GM12878 (cell line): ENCODE data around the gene SPSB2. TPM values are rescaled to one million over a fixed set of nuclear protein-coding genes. Genes with fewer than 3 reads are reported as not detected.

ENCODE experiments used
- ATAC-seq: fragments of 200-7000 bp; cut with Tn5 transposase; 3 replicates; pipeline ENCODE4 v1.9.1; 2020; ENCODE audit warnings: mild to moderate bottlenecking, moderate library complexity
- BruUV-seq: library from RNA; stranded (reverse); fragments of 400-500 nt; replicated peaks from 2 replicates; lab custom pipeline; 2021; lab: Mats Ljungman, UMichigan
- CTCF ChIA-PET: fragments of 300-600 bp; sonication (Branson Sonifier 250); formaldehyde crosslinking; extraction: SDS; loops from one replicate; lab custom pipeline; 2021; ENCODE audit warnings: inconsistent platforms; lab: Yijun Ruan, JAX
- POLR2A ChIA-PET: fragments of 350-600 bp; formaldehyde crosslinking; extraction: SDS; loops from one replicate; lab custom pipeline; 2021; ENCODE audit warnings: inconsistent platforms; lab: Charles Lee
- RAD21 ChIA-PET: fragments of 300-600 bp; sonication (Branson Sonifier 250); formaldehyde crosslinking; loops from one replicate; lab custom pipeline; 2023; ENCODE audit warnings: antibody characterized with exemption; ENCODE audit not compliant: unreplicated experiment; lab: Charles Lee
- SMC1A ChIA-PET: fragments of 300-600 bp; sonication (Branson Sonifier 250); formaldehyde crosslinking; loops from one replicate; lab custom pipeline; 2023; ENCODE audit not compliant: unreplicated experiment, uncharacterized antibody; lab: Charles Lee
- DNase-seq: peaks from one replicate; pipeline ENCODE4 v3.0.0-alpha.2; 2011; ENCODE audit warnings: low read depth, low spot score
- FAIRE-seq: peaks from 3 replicates; lab custom pipeline; 2011; peaks lifted over from hg19 to GRCh38; lab: Jason Lieb, UNC
- H2AFZ ChIP-seq: 2 replicates; pipeline ENCODE4 v1.6.0; 2011; ENCODE audit warnings: low read depth, low read length, control low read depth; ENCODE audit not compliant: control insufficient read depth
- H3K27ac ChIP-seq: 2 replicates; pipeline ENCODE4 v1.5.1; 2011; ENCODE audit warnings: control low read depth; ENCODE audit not compliant: control insufficient read depth, insufficient read depth
- H3K27me3 ChIP-seq, 2 experiments: replicated peaks in 1 of 2; 2 replicates each; pipeline versions ENCODE4 v1.6.0 to v1.6.1; 2011; ENCODE audit warnings: low read length in 1 of 2; ENCODE audit not compliant: control insufficient read depth in 2 of 2, insufficient read depth in 2 of 2
- H3K36me3 ChIP-seq, 2 experiments: 2 replicates each; pipeline ENCODE4 v1.5.1; 2011; ENCODE audit warnings: low read length in 1 of 2; ENCODE audit not compliant: control insufficient read depth in 2 of 2, insufficient read depth in 2 of 2
- H3K4me1 ChIP-seq: 2 replicates; pipeline ENCODE4 v1.6.1; 2011; ENCODE audit warnings: mild to moderate bottlenecking, low read length, moderate library complexity, mixed read lengths; ENCODE audit not compliant: control insufficient read depth, insufficient read depth
- H3K4me2 ChIP-seq: 2 replicates; pipeline ENCODE4 v1.6.0; 2011; ENCODE audit warnings: control low read depth; ENCODE audit not compliant: control insufficient read depth, insufficient read depth
- H3K4me3 ChIP-seq: fragments of 200-600 bp; sonication (generic); 2 replicates; pipeline ENCODE4 v1.5.1; 2016
- H3K79me2 ChIP-seq: 2 replicates; pipeline ENCODE4 v1.6.0; 2011; ENCODE audit warnings: low read length; ENCODE audit not compliant: control insufficient read depth, insufficient read depth
- H3K9ac ChIP-seq: 2 replicates; pipeline ENCODE4 v1.8.0; 2011; ENCODE audit warnings: low read length, control low read depth, mixed read lengths; ENCODE audit not compliant: control insufficient read depth, insufficient read depth
- H3K9me3 ChIP-seq: replicated peaks from 3 replicates; pipeline ENCODE4 v1.5.1; 2011; ENCODE audit warnings: mild to moderate bottlenecking, low read length; ENCODE audit not compliant: control insufficient read depth, insufficient read depth
- H4K20me1 ChIP-seq: 2 replicates; pipeline ENCODE4 v1.6.0; 2011; ENCODE audit not compliant: control insufficient read depth, insufficient read depth
- GATAD2B ChIP-seq: fragments of 450-650 bp; conservative IDR thresholded peaks from 2 replicates; pipeline ENCODE4 v1.6.1; 2017; ENCODE audit warnings: low read depth, mild to moderate bottlenecking, moderate library complexity
- MXI1 ChIP-seq: fragments of 150-350 bp; IDR thresholded peaks from 2 replicates; pipeline ENCODE4 v1.6.1; 2011; ENCODE audit warnings: low read depth, mild to moderate bottlenecking, inconsistent platforms, low read length, improper control_type of control experiment
- SRF ChIP-seq, 2 experiments: IDR thresholded peaks; 2 replicates each; pipeline ENCODE4 v1.6.1; 2011; ENCODE audit warnings: low read depth in 2 of 2, low read length in 2 of 2, mild to moderate bottlenecking in 1 of 2, moderate library complexity in 1 of 2
- TCF12 ChIP-seq: IDR thresholded peaks from 2 replicates; pipeline ENCODE4 v1.6.1; 2011; ENCODE audit warnings: low read depth, mild to moderate bottlenecking, low read length
- ZNF217 ChIP-seq: fragments of 450-650 bp; IDR thresholded peaks from 2 replicates; pipeline ENCODE4 v1.6.1; 2017; ENCODE audit warnings: antibody characterized with exemption, mild to moderate bottlenecking
- WGBS: methylation state at CpG from one replicate; pipeline ENCODE4 v1.1.6; 2016; ENCODE audit warnings: low lambda C conversion rate; ENCODE audit not compliant: insufficient replicate concordance, insufficient coverage; ENCODE audit errors: missing lambda C conversion rate; 5-methylcytosine and 5-hydroxymethylcytosine counted together
- in situ Hi-C: fragments of 300-500 bp; cut with MboI; formaldehyde crosslinking; loops from 9 replicates; pipeline ENCODE4 v1.14.3; 2018; ENCODE audit warnings: mixed read lengths
- intact Hi-C: fragments of 100-400 bp; cut with micrococcal nuclease; formaldehyde crosslinking; loops from one replicate; pipeline ENCODE4 v1.14.2; 2022; ENCODE audit not compliant: unreplicated experiment
- polyA plus RNA-seq, 11 experiments: library from polyadenylated mRNA; depleted of rRNA in 4 of 11; unstranded in 6 of 11; stranded (reverse) in 5 of 11; fragments of >200 nt; fragmentation: Nextera tagmentation in 4 of 11; fragmentation: Illumina TruSeq in 1 of 11; extraction: Ambion mirVana in 4 of 11; extraction: Trizol in 1 of 11; gene quantifications; 1 replicate in 1 of 11; 2 replicates in 10 of 11; pipeline versions ENCODE4 v1.2.1 to v1.2.3, GENCODE V29; 2011 to 2016; ENCODE audit warnings: inconsistent platforms in 2 of 11, missing spikeins in 2 of 11, low read depth in 1 of 11
- total RNA-seq, 4 experiments: library from RNA; depleted of rRNA in 3 of 4; stranded (reverse); fragments of >200 nt in 3 of 4; fragmentation: Illumina TruSeq in 1 of 4; extraction: Trizol in 1 of 4; gene quantifications; 2 replicates each; pipeline versions ENCODE4 v1.2.1 to v1.2.3, GENCODE V29; 2013 to 2021
- TF ChIP-seq, protein P1 (sequence below): fragments of 450-650 bp; IDR thresholded peaks from 2 replicates; pipeline ENCODE4 v1.6.1; 2017; ENCODE audit warnings: mild to moderate bottlenecking, low read depth, inconsistent platforms; ENCODE audit not compliant: poor library complexity, severe bottlenecking
- TF ChIP-seq, protein P2 (sequence below): fragments of 150-350 bp; IDR thresholded peaks from 2 replicates; pipeline ENCODE4 v1.6.1; 2016; ENCODE audit warnings: low read depth, low read length

SPSB2 gene
- total and polyA plus RNA-seq, 10 of the 15 experiments (the other 5 are each of a cell fraction or from before 2014, with no cell fraction given) = 0.08 to 5.6 (median 2.7) TPM

DNA sequence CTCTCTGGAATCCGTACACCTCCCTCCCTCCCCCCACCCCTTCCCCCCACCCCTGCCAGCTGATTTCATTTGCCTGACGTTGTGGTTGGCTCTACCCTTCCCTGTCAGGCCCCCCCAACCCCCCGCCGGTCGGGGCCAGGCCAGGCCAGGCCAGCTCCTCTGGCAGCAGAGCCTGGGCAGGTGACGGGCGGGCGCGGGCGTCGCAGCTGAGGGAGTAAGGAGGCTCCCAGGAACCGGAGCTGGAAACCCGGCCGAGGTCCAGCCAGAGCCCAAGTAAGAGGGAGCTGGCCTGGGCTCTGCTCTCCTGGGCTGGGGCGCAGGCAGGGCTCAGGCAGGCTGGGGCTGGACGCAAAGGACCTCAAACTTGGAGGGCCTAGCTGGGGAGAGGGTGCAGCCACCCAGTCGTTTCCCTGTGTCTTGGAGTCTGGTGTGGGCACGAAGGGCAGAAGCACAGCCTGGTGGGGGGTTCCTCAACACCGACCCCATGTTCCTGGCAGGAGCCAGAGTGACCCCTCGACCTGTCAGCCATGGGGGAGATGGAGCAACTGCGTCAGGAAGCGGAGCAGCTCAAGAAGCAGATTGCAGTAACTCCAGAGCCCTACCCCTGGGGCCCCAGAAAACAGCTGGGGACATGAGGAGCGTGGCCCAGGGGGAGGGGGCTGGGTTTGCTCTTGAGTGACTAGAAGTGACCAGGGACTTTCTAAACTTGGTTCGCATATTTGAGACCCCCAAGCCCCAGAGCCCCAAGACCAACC lies 32.2 kb downstream of the SPSB2 start, which contains the start of gene GNB3:
GNB3 (plus strand) TSS at position 165 of the 755 bp plus-strand sequence; CDS start at position 528, 363 bp downstream.
- SMC1A ChIA-PET = interaction anchor here (1.0 to 5.1 kb wide), 4 partner anchors 10 to 88 kb away, joined by 3 to 22 read pairs (median 4); partner anchors contain the start of genes CDCA3, MLF2 and USP5
- no peak within 1 kb of the TSS; the same call in 1 of the 2 replicates for H3K27ac ChIP-seq
- H4K20me1 ChIP-seq = no peaks in the 10 kb centered on the region
- peak within 1 kb of the TSS; percentile 34; the same call in 1 of the 2 replicates for H3K9ac ChIP-seq
- TF ChIP-seq TCF12 = no peak
- no peak for TF ChIP-seq SRF (IDR thresholded peaks at IDR 0.05; ENCODE audit: low read depth in 2 of 2, low read length in 2 of 2)
- TF ChIP-seq, protein P1, sequence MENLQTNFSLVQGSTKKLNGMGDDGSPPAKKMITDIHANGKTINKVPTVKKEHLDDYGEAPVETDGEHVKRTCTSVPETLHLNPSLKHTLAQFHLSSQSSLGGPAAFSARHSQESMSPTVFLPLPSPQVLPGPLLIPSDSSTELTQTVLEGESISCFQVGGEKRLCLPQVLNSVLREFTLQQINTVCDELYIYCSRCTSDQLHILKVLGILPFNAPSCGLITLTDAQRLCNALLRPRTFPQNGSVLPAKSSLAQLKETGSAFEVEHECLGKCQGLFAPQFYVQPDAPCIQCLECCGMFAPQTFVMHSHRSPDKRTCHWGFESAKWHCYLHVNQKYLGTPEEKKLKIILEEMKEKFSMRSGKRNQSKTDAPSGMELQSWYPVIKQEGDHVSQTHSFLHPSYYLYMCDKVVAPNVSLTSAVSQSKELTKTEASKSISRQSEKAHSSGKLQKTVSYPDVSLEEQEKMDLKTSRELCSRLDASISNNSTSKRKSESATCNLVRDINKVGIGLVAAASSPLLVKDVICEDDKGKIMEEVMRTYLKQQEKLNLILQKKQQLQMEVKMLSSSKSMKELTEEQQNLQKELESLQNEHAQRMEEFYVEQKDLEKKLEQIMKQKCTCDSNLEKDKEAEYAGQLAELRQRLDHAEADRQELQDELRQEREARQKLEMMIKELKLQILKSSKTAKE = no peak
- TF ChIP-seq, protein P2, sequence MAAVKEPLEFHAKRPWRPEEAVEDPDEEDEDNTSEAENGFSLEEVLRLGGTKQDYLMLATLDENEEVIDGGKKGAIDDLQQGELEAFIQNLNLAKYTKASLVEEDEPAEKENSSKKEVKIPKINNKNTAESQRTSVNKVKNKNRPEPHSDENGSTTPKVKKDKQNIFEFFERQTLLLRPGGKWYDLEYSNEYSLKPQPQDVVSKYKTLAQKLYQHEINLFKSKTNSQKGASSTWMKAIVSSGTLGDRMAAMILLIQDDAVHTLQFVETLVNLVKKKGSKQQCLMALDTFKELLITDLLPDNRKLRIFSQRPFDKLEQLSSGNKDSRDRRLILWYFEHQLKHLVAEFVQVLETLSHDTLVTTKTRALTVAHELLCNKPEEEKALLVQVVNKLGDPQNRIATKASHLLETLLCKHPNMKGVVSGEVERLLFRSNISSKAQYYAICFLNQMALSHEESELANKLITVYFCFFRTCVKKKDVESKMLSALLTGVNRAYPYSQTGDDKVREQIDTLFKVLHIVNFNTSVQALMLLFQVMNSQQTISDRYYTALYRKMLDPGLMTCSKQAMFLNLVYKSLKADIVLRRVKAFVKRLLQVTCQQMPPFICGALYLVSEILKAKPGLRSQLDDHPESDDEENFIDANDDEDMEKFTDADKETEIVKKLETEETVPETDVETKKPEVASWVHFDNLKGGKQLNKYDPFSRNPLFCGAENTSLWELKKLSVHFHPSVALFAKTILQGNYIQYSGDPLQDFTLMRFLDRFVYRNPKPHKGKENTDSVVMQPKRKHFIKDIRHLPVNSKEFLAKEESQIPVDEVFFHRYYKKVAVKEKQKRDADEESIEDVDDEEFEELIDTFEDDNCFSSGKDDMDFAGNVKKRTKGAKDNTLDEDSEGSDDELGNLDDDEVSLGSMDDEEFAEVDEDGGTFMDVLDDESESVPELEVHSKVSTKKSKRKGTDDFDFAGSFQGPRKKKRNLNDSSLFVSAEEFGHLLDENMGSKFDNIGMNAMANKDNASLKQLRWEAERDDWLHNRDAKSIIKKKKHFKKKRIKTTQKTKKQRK = no peak
- no peak for TF ChIP-seq GATAD2B
- TF ChIP-seq ZNF217 = no peak
- TF ChIP-seq MXI1 = no peak
- TF ChIP-seq, all 136 proteins: peak for 0
- H3K9me3 ChIP-seq = no peaks in the 10 kb centered on the region
- in situ Hi-C loops = no loop called here
- H3K4me3 ChIP-seq = no peak within 1 kb of the TSS
- ChIA-PET CTCF (interaction anchor here (0.7 to 1.6 kb wide), 6 partner anchors 16 to 88 kb away, joined by 3 to 5 read pairs (median 3); partner anchors contain the start of genes MLF2 and SPSB2), POLR2A (interaction anchor here (0.8 to 1.6 kb wide), 6 partner anchors 8 to 25 kb away, joined by 3 to 7 read pairs (median 4); partner anchors contain the start of gene CDCA3), RAD21 (interaction anchor here (0.9 to 2.3 kb wide), 3 partner anchors 8 to 87 kb away, joined by 3 to 12 read pairs (median 6); partner anchors contain the start of gene MLF2)
- ATAC-seq (no peak), DNase-seq (no peak), FAIRE-seq (no peak)
- WGBS = 60% methylated on average over 20 of the region's 24 CpGs
- intact Hi-C loops = no loop called here
- no peaks in the 10 kb centered on the region for H3K79me2 ChIP-seq
- peak within 1 kb of the TSS; percentile 65 for H3K4me2 ChIP-seq
- peaks cover 10% of the 10 kb centered on the region for H3K4me1 ChIP-seq
- peak within 1 kb of the TSS; percentile 40 for H2AFZ ChIP-seq
- no peaks in the 10 kb centered on the region for H3K27me3 ChIP-seq
- no TSS peak for BruUV-seq
- H3K36me3 ChIP-seq = no peaks in the 10 kb centered on the region; a peak in 1 of 4 replicates
